Sigmoid colon (tissue), 4 donors: ENCODE measurements around the gene ZNF792.

Experiments
- EP300 ChIP-seq, 4 donors: sonication (generic); formaldehyde crosslinking; IDR thresholded peaks; one replicate each; pipeline ENCODE4 v1.6.1; 2017; ENCODE audit warnings: antibody characterized with exemption in 4 of 4
- POLR2A ChIP-seq, 2 donors: fragments of 450-650 bp; IDR thresholded peaks; one replicate each; pipeline ENCODE4 v1.6.1; 2016; ENCODE audit warnings: antibody characterized with exemption in 2 of 2, mild to moderate bottlenecking in 2 of 2, moderate library complexity in 2 of 2
- POLR2AphosphoS5 ChIP-seq, 4 donors: sonication (generic); formaldehyde crosslinking; IDR thresholded peaks; one replicate each; pipeline ENCODE4 v1.6.1; 2017; ENCODE audit warnings: antibody characterized with exemption in 4 of 4
- TF ChIP-seq, protein P1 (sequence below), 4 experiments: fragments of 450-650 bp in 3 of 4; fragments of 200-600 bp in 1 of 4; IDR thresholded peaks; one replicate each; pipeline ENCODE4 v1.5.1; 2016 to 2019; ENCODE audit warnings: antibody characterized with exemption in 4 of 4, mild to moderate bottlenecking in 3 of 4, moderate library complexity in 2 of 4

DNA sequence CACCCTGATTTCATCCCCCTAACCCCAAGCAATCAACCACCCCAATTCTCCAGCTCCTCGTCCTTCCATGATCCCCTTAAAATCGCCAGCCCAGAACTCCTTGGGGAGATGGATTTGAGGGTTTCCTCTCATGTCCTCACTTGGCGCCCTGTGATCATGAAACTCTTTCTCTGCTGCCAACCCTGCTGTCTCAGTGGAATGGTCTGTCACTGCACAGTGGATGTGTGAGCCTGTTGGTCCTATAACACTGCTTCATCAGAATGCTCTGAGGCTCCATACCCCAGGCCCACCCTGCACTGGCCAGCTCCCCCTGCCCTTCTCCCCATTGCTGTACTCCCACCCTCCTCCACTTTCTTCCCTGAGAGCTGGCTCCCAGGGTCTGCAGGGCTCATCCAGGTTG is 12.6 kb upstream of the ZNF792 start:
- TF ChIP-seq, protein P1, sequence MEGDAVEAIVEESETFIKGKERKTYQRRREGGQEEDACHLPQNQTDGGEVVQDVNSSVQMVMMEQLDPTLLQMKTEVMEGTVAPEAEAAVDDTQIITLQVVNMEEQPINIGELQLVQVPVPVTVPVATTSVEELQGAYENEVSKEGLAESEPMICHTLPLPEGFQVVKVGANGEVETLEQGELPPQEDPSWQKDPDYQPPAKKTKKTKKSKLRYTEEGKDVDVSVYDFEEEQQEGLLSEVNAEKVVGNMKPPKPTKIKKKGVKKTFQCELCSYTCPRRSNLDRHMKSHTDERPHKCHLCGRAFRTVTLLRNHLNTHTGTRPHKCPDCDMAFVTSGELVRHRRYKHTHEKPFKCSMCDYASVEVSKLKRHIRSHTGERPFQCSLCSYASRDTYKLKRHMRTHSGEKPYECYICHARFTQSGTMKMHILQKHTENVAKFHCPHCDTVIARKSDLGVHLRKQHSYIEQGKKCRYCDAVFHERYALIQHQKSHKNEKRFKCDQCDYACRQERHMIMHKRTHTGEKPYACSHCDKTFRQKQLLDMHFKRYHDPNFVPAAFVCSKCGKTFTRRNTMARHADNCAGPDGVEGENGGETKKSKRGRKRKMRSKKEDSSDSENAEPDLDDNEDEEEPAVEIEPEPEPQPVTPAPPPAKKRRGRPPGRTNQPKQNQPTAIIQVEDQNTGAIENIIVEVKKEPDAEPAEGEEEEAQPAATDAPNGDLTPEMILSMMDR (IDR thresholded peaks at IDR 0.05) = no peak
- TF ChIP-seq EP300 (IDR thresholded peaks at IDR 0.05) = no peak
- TF ChIP-seq POLR2A (IDR thresholded peaks at IDR 0.05) = no peak
- no peak for TF ChIP-seq POLR2AphosphoS5 (IDR thresholded peaks at IDR 0.05)
